LoVo (cell line): ENCODE data around the gene GARIN5B.

Source experiments
- DNase-seq: peaks from one replicate; pipeline ENCODE4 v3.0.0-alpha.2; 2016; ENCODE audit warnings: low spot score

The GARIN5B gene

GRCh38 chr19:55322204-55322885 is 40.7 kb downstream of the GARIN5B start:
- no peak for DNase-seq

GRCh38 chr19:55321466-55322137 is 41.5 kb downstream of the GARIN5B start:
- no peak for DNase-seq

- no peak for DNase-seq
Measured at GRCh38 chr19:55320844-55321419, 42.1 kb downstream of the GARIN5B start.

- no peak for DNase-seq
Measured at GRCh38 chr19:55319785-55320184, 43.3 kb downstream of the GARIN5B start.

- no peak for DNase-seq
Measured at GRCh38 chr19:55316646-55317045, 46.4 kb downstream of the GARIN5B start.

- no peak for DNase-seq
Measured at GRCh38 chr19:55315956-55316525, 47.0 kb downstream of the GARIN5B start.

GRCh38 chr19:55314396-55314795 is 48.7 kb downstream of the GARIN5B start:
- no peak for DNase-seq

- DNase-seq: no peak
Measured at GRCh38 chr19:55312621-55313512, 50.2 kb downstream of the GARIN5B start.

- no peak for DNase-seq
Measured at GRCh38 chr19:55311797-55312196, 51.3 kb downstream of the GARIN5B start.

- no peak for DNase-seq
Measured at GRCh38 chr19:55311397-55311796, 51.7 kb downstream of the GARIN5B start.

GRCh38 chr19:55310498-55310897 is 52.6 kb downstream of the GARIN5B start:
- no peak for DNase-seq

GRCh38 chr19:55309448-55309847 is 53.6 kb downstream of the GARIN5B start:
- no peak for DNase-seq

- DNase-seq: no peak
Measured at GRCh38 chr19:55308281-55308680, 54.8 kb downstream of the GARIN5B start.

GRCh38 chr19:55306712-55307111 is 56.3 kb downstream of the GARIN5B start:
- DNase-seq: no peak

- no peak for DNase-seq
Measured at GRCh38 chr19:55305983-55306562, 57.0 kb downstream of the GARIN5B start.

- peak; percentile 26 for DNase-seq
Measured at GRCh38 chr19:55305491-55305890, 57.6 kb downstream of the GARIN5B start.

- no peak for DNase-seq
Measured at GRCh38 chr19:55304980-55305379, 58.1 kb downstream of the GARIN5B start.
